Type B pancreatic cell (in vitro differentiated cells): Measurements from ENCODE around the gene RRM1. TPM values are rescaled to one million over a fixed set of nuclear protein-coding genes. Genes with fewer than 3 reads are reported as not detected.
A peak's percentile ranks its signal among the peaks of the same experiment; 100 is the strongest.

Source experiments
- DNase-seq: peaks from one replicate; pipeline ENCODE4 v3.0.0; 2021; ENCODE audit warnings: mixed read lengths; ENCODE audit not compliant: unreplicated experiment; ENCODE audit errors: extremely low spot score
- H3K27ac Mint-ChIP-seq: 2 replicates; pipeline ENCODE4 v1.8.0; 2021; ENCODE audit warnings: mild to moderate bottlenecking, mixed read lengths
- H3K27me3 Mint-ChIP-seq: 2 replicates; pipeline ENCODE4 v1.8.0; 2021; ENCODE audit warnings: mixed read lengths
- H3K36me3 Mint-ChIP-seq: 2 replicates; pipeline ENCODE4 v1.8.0; 2021; ENCODE audit warnings: mixed read lengths
- H3K4me1 Mint-ChIP-seq: one replicate; pipeline ENCODE4 v1.8.0; 2021; ENCODE audit warnings: mixed read lengths; ENCODE audit not compliant: unreplicated experiment
- H3K4me3 Mint-ChIP-seq: 2 replicates; pipeline ENCODE4 v1.8.0; 2021; ENCODE audit warnings: mild to moderate bottlenecking, mixed read lengths
- H3K9me3 Mint-ChIP-seq: 2 replicates; pipeline ENCODE4 v1.8.0; 2021; ENCODE audit warnings: mixed read lengths
- total RNA-seq: library from RNA; stranded (reverse); gene quantifications from 2 replicates; pipeline ENCODE4 v1.2.1, GENCODE V29; 2021; ENCODE audit warnings: low replicate concordance
- TF ChIP-seq, protein P1 (sequence below): fragments of 200-600 bp; sonication (generic); conservative IDR thresholded peaks from 2 replicates; pipeline ENCODE4 v1.5.0; 2021; ENCODE audit warnings: antibody characterized with exemption, mild to moderate bottlenecking

RRM1 gene
- total RNA-seq, 1 donor from 2014 or later = 101 TPM

DNA sequence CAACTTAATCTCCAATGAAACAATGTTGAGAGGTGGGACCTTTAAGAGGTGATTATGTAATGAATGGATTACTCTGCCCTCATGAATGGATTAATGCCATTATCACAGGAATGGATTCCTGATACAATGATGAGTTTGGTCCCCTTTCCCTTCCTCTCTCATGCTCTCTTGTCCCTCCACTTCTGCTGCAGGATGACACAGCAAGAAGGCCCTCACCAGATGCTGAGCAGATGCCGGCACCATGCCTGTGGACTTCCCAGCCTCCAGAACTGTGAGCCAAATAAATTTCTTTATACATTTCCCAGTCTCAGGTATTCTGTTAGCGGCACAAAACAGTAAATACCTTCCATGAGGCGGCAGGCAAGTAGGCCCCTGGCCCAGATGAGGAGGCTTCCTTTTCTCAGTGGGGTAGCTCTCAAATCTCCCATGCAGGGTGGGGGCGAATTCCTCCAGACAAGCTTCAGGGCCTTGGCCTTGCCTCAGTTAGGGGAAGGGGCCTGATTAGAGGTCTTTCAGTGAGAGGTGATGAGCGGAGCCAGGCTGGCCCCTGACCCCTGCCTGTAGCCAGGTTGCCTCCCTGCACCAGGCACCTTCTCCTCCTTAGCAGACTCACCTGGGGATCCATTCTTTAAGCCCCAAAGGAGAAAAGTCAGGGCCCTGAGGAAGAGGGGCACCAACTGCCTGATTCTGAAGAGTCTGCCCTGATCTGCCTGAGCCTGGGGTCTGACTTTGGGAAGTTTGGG, 86.0 kb downstream of the RRM1 start:
- TF ChIP-seq, protein P1, sequence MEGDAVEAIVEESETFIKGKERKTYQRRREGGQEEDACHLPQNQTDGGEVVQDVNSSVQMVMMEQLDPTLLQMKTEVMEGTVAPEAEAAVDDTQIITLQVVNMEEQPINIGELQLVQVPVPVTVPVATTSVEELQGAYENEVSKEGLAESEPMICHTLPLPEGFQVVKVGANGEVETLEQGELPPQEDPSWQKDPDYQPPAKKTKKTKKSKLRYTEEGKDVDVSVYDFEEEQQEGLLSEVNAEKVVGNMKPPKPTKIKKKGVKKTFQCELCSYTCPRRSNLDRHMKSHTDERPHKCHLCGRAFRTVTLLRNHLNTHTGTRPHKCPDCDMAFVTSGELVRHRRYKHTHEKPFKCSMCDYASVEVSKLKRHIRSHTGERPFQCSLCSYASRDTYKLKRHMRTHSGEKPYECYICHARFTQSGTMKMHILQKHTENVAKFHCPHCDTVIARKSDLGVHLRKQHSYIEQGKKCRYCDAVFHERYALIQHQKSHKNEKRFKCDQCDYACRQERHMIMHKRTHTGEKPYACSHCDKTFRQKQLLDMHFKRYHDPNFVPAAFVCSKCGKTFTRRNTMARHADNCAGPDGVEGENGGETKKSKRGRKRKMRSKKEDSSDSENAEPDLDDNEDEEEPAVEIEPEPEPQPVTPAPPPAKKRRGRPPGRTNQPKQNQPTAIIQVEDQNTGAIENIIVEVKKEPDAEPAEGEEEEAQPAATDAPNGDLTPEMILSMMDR = no peak
- H3K36me3 Mint-ChIP-seq = no peaks in the 10 kb centered on the region
- H3K4me3 Mint-ChIP-seq = no peak overlapping the region
- no peak for DNase-seq
- no peaks in the 10 kb centered on the region for H3K9me3 Mint-ChIP-seq
- no peaks in the 10 kb centered on the region for H3K27me3 Mint-ChIP-seq
- no peak overlapping the region for H3K27ac Mint-ChIP-seq
- H3K4me1 Mint-ChIP-seq = no peaks in the 10 kb centered on the region

DNA sequence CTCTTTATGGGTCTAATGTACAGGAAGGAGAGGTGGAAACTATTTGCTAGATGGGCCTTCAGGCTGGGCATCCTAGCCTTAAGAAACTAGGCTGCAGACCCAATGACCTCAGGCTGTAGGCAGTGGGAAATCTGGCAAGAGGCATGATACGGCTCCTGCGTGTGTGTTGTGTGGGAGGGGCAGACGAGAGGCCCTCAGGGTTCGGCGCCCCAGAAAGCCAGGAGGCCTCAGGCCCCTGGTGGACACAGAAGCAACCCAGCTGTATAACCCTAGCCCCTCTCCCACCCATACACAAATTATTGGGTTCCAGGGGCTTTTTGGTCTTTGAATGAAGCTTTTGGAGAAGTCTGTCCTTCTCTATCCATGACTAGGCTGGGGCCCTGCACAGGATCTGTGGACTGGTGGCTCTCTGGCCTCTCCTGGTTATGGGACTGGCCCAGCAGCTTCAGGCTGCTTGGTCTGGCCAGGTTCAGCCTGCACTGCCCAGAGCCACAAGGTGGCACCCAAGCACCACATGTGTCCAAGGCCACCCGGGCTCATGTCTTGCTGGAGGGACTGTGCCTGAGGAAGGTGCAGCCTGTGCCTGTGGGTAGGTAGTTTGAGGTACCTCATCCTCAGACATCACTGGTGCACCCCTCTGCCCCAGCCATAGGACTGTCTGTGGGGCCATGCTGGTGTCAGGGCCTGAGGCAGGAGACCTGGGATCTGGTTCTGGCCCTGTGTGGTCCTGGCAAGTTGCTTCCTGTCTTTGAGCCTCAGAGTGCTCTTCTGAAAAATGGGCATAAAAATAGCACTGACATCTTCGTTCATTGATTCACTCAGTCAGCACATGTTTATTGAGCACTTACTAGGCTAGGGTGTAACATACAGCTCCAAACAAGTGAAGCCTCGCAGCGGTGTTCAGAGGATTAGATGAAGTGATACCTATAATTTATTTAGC, 87.5 kb downstream of the RRM1 start:
- H3K27me3 Mint-ChIP-seq = no peaks in the 10 kb centered on the region
- H3K27ac Mint-ChIP-seq = no peak overlapping the region
- DNase-seq = no peak
- H3K36me3 Mint-ChIP-seq = no peaks in the 10 kb centered on the region
- no peak overlapping the region for H3K4me3 Mint-ChIP-seq
- no peaks in the 10 kb centered on the region for H3K9me3 Mint-ChIP-seq
- no peaks in the 10 kb centered on the region for H3K4me1 Mint-ChIP-seq
- TF ChIP-seq, protein P1 = peak; percentile 76

DNA sequence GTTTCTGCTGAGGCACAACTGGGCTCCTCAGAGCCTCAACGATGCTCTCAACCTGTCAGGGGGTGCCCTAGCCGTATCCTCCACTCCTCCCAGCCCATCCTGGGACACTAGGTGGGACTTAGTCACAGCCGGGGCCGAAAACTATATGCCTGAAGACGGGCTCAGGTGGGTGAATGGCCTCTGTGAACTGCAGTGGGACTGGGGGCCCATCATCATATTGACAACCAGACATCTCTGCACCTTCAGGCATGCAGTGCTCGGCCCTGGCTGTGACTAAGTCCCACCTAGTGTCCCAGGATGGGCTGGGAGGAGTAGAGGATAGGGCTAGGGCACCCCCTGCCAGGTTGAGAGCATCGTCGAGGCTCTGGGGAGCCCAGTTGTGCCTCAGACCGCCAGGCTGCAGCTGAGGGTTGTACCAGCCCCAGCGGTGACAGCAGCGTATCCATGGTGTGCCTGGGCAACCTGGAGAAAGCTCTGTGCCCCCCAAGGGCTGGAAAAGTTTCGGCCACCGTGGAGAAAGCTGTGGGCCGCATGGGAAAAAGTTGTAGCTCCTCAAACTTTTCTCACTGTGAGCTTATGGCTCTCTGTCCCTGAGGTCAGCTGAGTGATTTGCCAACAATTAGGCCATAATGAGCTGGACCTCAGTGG, 88.9 kb downstream of the RRM1 start:
- no peaks in the 10 kb centered on the region for H3K36me3 Mint-ChIP-seq
- TF ChIP-seq, protein P1 = no peak
- H3K27ac Mint-ChIP-seq = no peak overlapping the region
- H3K4me1 Mint-ChIP-seq = no peaks in the 10 kb centered on the region
- DNase-seq = no peak
- H3K27me3 Mint-ChIP-seq = peaks cover 4% of the 10 kb centered on the region
- H3K4me3 Mint-ChIP-seq = no peak overlapping the region
- no peaks in the 10 kb centered on the region for H3K9me3 Mint-ChIP-seq

DNA sequence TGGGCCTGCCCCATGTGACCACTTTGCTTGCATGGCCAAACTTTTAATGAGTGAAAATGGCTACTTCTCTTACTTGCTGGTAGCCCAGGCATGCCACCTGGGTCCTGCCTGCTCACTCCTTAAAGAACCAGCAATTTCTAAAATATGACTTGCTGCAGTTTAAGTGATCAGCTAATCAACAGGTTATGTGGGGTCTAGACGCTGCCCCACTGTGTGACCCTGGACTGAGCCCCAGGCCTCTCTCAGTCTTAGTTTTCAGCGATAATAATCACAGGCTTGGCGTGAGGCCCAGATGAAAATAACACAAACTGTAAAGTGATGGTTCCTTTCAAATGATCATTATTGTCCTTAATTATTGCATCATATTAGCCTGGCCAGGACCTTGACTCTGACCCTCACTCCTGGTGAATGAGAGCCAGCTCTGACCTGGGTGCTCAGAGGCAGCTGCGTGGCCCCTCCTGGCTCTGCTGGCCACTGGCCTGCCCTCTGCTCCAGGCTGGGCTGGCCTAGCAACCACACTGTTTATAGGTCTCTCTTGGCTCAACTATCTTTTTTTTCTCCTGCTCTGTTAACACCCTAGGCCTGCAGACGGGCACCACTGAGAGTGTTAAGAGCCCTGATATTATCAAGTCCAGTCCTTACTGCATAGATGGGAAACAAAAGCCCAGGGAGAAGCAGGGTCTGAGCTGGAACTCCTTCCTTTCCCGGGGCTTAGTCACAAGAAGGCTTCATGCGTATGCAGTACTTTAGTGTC, 89.7 kb downstream of the RRM1 start:
- DNase-seq = no peak
- Mint-ChIP-seq H3K36me3 (no peaks in the 10 kb centered on the region), H3K27ac (peak overlapping the region; percentile 56), H3K9me3 (no peaks in the 10 kb centered on the region), H3K4me3 (no peak overlapping the region), H3K4me1 (no peaks in the 10 kb centered on the region), H3K27me3 (peaks cover 7% of the 10 kb centered on the region)
- TF ChIP-seq, protein P1 = no peak

DNA sequence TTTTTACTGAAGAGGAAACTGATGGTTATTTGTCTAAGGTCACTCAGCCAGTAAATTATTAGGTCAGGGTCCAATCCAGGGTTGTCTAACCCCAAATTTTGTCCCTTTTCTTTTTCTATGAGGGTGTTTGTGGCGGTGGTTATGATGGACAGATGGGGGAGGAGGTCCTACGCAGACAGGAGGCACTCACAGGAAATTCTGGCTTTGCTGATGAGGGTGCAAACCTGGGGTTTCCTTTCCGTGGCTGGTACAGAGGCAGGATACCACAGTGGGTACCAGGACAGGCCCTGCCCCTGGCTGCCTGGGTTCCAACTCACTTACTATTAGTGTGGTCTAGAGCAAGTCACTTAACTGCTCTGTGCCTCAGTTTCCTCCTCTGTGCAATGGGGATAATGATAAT, 91.0 kb downstream of the RRM1 start:
- Mint-ChIP-seq H3K4me3 (peak overlapping the region; percentile 17), H3K27me3 (peaks cover 11% of the 10 kb centered on the region), H3K4me1 (no peaks in the 10 kb centered on the region), H3K36me3 (no peaks in the 10 kb centered on the region), H3K27ac (no peak overlapping the region), H3K9me3 (no peaks in the 10 kb centered on the region)
- no peak for DNase-seq
- TF ChIP-seq, protein P1 = no peak
